ENCODE results near the gene GPR148.

Gene GPR148

DNA sequence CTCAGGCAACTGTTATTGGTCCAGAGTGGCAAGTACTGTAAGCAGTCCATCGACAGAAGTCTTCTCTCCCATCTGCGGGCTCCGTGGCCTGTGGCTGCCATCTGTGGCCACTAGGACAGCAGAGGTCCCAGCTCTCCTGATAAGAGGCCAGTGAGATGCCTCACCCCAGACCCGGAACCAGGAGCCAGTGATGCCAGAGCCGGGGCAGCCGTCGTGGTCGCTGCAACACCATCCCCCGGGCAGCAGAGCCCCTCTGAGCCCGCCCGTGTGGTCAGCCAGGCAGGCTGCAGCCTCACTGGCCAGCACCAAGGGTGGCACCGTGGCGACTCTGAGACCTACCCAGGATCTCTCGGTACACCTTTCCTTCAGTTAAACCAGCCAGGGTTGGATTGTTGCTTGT, 8.7 kb downstream of the GPR148 start:
- no peak overlapping the region for H3K4me3 ChIP-seq (ENCODE audit: low read depth, low read length)
- no peak for DNase-seq (ENCODE audit: low read depth)
- TF ChIP-seq, protein P1, sequence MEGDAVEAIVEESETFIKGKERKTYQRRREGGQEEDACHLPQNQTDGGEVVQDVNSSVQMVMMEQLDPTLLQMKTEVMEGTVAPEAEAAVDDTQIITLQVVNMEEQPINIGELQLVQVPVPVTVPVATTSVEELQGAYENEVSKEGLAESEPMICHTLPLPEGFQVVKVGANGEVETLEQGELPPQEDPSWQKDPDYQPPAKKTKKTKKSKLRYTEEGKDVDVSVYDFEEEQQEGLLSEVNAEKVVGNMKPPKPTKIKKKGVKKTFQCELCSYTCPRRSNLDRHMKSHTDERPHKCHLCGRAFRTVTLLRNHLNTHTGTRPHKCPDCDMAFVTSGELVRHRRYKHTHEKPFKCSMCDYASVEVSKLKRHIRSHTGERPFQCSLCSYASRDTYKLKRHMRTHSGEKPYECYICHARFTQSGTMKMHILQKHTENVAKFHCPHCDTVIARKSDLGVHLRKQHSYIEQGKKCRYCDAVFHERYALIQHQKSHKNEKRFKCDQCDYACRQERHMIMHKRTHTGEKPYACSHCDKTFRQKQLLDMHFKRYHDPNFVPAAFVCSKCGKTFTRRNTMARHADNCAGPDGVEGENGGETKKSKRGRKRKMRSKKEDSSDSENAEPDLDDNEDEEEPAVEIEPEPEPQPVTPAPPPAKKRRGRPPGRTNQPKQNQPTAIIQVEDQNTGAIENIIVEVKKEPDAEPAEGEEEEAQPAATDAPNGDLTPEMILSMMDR (IDR thresholded peaks at IDR 0.05; ENCODE audit: low read depth, low read length, missing control alignments): no peak

DNA sequence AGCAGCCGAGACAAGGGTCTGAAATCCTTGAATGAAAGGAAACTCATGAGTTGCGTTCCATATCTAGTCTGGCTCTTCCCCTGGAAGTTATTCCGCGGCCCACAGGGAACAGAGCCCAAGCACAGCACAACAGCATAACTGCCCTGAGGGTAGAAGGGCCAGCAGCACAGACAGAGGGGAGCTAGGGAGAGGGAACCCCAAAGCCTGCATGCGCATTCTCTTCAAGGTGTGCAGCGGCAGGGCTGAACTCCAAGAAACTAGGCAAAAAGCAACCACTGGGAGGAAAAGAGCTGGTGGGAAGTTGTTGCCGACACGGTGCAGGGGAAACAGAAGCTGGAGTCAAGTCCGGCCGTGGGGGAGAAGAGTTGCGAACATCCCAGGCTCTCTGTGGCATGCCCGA, 11.8 kb downstream of the GPR148 start:
- H3K4me3 ChIP-seq (ENCODE audit: low read depth, low read length): no peak overlapping the region
- TF ChIP-seq, protein P1 (IDR thresholded peaks at IDR 0.05; ENCODE audit: low read depth, low read length, missing control alignments): no peak
- no peak for DNase-seq (ENCODE audit: low read depth)

DNA sequence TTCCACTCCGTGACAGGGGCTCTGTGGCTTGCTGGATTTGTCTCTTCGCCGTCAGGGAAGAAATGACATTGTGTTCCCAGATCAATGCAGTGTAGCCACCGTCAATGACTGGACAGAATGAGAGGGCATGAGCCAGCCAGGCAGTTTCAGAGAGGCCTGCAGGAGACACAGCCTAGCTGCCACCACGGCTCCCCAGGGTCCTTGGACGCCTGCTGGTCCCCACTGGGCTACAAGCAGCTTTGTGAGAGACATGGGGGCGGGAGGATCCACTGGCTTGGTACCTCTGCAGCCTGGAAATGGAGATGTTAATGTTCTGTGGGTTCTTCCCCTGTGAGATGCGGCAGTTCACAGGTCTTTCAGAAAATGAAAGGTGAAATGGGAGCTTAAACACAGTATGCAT, 14.4 kb downstream of the GPR148 start:
- H3K4me3 ChIP-seq (ENCODE audit: low read depth, low read length): no peak overlapping the region
- TF ChIP-seq, protein P1 (IDR thresholded peaks at IDR 0.05; ENCODE audit: low read depth, low read length, missing control alignments): no peak
- DNase-seq (ENCODE audit: low read depth): no peak

DNA sequence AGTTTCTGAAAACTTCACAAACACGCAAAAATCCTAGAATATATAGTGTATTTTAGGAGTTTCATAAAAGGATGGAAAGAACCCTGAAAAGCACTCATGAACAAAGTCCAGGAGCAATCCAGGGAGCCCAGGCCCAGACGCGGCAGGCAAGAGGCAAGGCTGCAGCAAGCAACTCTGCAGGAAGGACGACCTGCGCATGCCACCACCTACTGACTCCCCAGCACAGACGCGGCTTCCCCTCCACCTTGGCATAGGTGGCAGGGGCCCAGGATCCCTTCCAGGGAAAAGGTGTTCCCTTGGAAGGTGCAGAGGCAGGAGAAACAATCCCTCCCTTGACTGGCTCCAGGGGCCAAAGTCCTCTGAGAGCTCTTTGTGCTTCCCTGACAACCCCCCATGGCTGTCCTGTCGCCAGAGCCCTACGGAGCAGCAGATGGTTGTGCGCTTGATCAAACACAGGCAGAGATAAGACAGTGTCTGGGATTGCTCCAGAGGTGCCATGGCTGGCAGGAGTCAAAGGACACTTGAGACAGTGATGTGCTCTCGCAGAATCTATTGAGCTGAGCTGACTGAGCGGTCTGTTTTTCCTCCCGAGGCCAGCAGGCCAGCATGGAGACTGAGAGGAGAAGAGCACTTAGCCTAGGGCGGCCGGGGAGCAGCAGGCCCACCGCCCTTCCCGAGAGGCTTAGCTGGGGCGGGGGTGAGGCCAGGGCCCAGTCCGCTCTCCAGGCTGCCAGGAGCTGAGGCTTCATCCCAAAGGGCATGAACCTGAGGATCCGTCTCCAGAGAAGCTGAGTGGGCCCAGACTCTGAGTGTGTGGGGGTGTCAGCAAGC, 15.6 kb downstream of the GPR148 start:
- no peak overlapping the region for H3K4me3 ChIP-seq (ENCODE audit: low read depth, low read length)
- no peak for DNase-seq (ENCODE audit: low read depth)
- TF ChIP-seq, protein P1 (IDR thresholded peaks at IDR 0.05; ENCODE audit: low read depth, low read length, missing control alignments): no peak

DNA sequence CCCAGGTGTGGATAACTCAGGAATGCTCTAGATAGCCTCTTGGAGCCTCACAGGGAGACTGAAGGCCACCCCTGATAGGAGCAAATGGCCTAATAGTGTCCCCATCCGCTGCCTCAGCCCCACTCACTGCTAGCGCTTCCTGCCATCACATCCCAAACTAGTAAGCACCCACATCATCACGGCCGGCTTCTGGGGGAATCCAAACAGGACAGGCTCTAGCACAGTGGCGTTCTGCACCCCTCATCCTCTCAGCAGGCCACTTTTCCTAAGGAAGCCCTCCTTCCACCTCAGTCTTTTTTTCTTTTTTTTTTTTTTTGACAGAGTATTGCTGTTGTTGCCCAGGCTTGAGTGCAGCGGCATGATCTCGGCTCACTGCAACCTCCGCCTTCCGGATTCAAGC, 20.2 kb downstream of the GPR148 start:
- no peak overlapping the region for H3K4me3 ChIP-seq (ENCODE audit: low read depth, low read length)
- TF ChIP-seq, protein P1 (IDR thresholded peaks at IDR 0.05; ENCODE audit: low read depth, low read length, missing control alignments): no peak
- no peak for DNase-seq (ENCODE audit: low read depth)

DNA sequence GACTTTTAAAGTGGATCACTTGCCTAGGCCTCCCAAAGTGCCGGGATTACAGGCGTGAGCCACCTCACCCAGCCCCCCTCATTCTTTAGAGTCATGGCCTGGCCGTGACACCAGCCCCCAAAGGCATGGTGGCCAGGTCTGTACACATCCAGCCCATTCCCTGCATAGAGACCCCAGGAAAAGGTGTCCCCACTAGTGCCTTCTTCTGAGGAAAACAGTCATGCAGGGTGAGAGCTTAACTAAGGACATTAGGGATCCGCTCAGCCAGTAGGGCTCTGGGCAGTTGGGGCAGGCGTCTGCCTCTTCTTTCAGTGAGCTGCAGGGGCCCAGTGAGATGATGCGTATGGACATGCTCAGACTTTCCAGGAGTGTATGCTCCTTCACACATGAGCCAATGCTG, 20.8 kb downstream of the GPR148 start:
- no peak for DNase-seq (ENCODE audit: low read depth)
- TF ChIP-seq, protein P1 (IDR thresholded peaks at IDR 0.05; ENCODE audit: low read depth, low read length, missing control alignments): no peak
- no peak overlapping the region for H3K4me3 ChIP-seq (ENCODE audit: low read depth, low read length)

DNA sequence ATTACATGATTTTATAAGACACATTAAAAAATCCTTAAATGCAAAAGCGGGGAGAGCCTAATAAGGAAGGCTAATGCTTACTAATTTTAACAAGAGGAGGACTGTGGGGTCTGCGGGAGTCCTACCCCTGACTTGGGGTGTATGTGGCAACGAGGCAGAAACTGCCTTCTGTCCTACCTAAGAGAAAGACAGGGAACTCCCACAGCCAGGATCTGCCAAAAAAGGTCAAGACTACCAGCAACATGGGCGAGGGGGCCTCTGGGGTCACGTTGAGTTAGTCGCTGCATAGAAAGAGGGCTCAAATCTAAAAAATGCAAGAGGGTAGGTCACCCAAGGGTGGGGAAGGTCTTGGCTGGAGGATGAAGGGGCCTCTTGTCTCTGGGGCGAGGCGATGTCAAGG, 25.9 kb downstream of the GPR148 start:
- no peak overlapping the region for H3K4me3 ChIP-seq (ENCODE audit: low read depth, low read length)
- DNase-seq (ENCODE audit: low read depth): no peak
- TF ChIP-seq, protein P1 (IDR thresholded peaks at IDR 0.05; ENCODE audit: low read depth, low read length, missing control alignments): no peak

Measured in GM12864 (cell line).